AG10803 (cell line): Measurements from ENCODE around the gene MRRF.
"Not testable (repeated sequence)": the region's sequence is repeated elsewhere in the genome, so short reads cannot be mapped to it uniquely, and the experiment has no call there.

Experiments used
- DNase-seq: peaks from one replicate; pipeline ENCODE4 v3.0.0; 2010; ENCODE audit warnings: low read depth
- H3K4me3 ChIP-seq: 2 replicates; pipeline ENCODE4 v1.5.1; 2011; ENCODE audit warnings: mild to moderate bottlenecking, low read length, control low read depth
- CTCF ChIP-seq: conservative IDR thresholded peaks from 2 replicates; pipeline ENCODE4 v1.5.1; 2011; ENCODE audit warnings: mild to moderate bottlenecking, low read length, control low read depth, inconsistent platforms

MRRF gene

GRCh38 chr9:122355336-122355875 is 90.7 kb downstream of the MRRF start:
- DNase-seq: no peak
- no peak overlapping the region for H3K4me3 ChIP-seq
- TF ChIP-seq CTCF: no peak

GRCh38 chr9:122356627-122357026 is 91.9 kb downstream of the MRRF start:
- no peak for DNase-seq
- peak; percentile 41 for TF ChIP-seq CTCF

GRCh38 chr9:122360891-122361290 is 96.2 kb downstream of the MRRF start:
- no peak for TF ChIP-seq CTCF
- no peak overlapping the region for H3K4me3 ChIP-seq
- peak; percentile 27 for DNase-seq

More at GRCh38 chr9:122356627-122357026, 91.9 kb downstream of the MRRF start:
- no peak overlapping the region for H3K4me3 ChIP-seq

- H3K4me3 ChIP-seq, DNase-seq: not testable (repeated sequence)
Observed at GRCh38 chr9:122363131-122363530, 98.4 kb downstream of the MRRF start.

GRCh38 chr9:122364117-122364782 is 99.6 kb downstream of the MRRF start:
- TF ChIP-seq CTCF: no peak
- no peak overlapping the region for H3K4me3 ChIP-seq
- no peak for DNase-seq

- H3K4me3 ChIP-seq: no peak overlapping the region
- peak; percentile 1; the same call in 1 of the 2 replicates for TF ChIP-seq CTCF
- peak; percentile 87 for DNase-seq
Observed at GRCh38 chr9:122364783-122365150, 100.1 kb downstream of the MRRF start.

GRCh38 chr9:122366074-122366660 is 101.5 kb downstream of the MRRF start:
- no peak for TF ChIP-seq CTCF
- H3K4me3 ChIP-seq: no peak overlapping the region
- DNase-seq: no peak
